ENCODE results near the gene ACTG1. TPM values are rescaled to one million over a fixed set of nuclear protein-coding genes. Genes with fewer than 3 reads are reported as not detected.

The ACTG1 gene
- total RNA-seq, 2 experiments from 2014 or later: 1,296 to 1,318 TPM

- ChIA-PET CTCF (no interaction called here), POLR2A (no interaction called here)
- Histone ChIP-seq H3K9me3 (ENCODE audit: control insufficient read depth in 1 of 2, insufficient read depth in 1 of 2, low read length in 2 of 2) (peaks cover 0 to 7% of the 10 kb centered on the region in 2 experiments), H3K36me3 (ENCODE audit: insufficient read depth, low read length) (no peaks in the 10 kb centered on the region), H3K27me3 (ENCODE audit: control insufficient read depth in 1 of 2, insufficient read depth in 2 of 2, low read length in 2 of 2) (peaks cover 25 to 31% of the 10 kb centered on the region in 2 experiments), H3K4me1 (ENCODE audit: insufficient read depth, low read length) (peaks cover 32% of the 10 kb centered on the region), H3K4me3 (ENCODE audit: low read length) (no peak overlapping the region), H3K27ac (ENCODE audit: low read depth in 1 of 2, low read length in 2 of 2) (no peak overlapping the region)
- DNase-seq (no peak), ATAC-seq (ENCODE audit: poor library complexity) (no peak)
- TF ChIP-seq CTCF (IDR thresholded peaks at IDR 0.05): no peak
- Mint-ChIP-seq H3K36me3 (ENCODE audit: low read depth) (no peaks in the 10 kb centered on the region), H3K27ac (no peak overlapping the region), H3K4me1 (ENCODE audit: low read depth) (no peaks in the 10 kb centered on the region), H3K9me3 (no peaks in the 10 kb centered on the region), H3K27me3 (peaks cover 24% of the 10 kb centered on the region), H3K4me3 (no peak overlapping the region)
- intact Hi-C loops (cut with DNase I, micrococcal nuclease): loop anchor here (5.0 to 10.0 kb wide), 4 partner anchors 242 to 1335 kb away; partner anchors contain the start of genes CHMP6 (in 1 of the 2), EIF4A3 (in 1 of the 2), NDUFAF8 (in 1 of the 2) and TEPSIN (in 1 of the 2)
Observed at GRCh38 chr17:81479175-81480071, 33.2 kb downstream of the ACTG1 start.

- intact Hi-C loops (cut with DNase I, micrococcal nuclease): no loop called here
- Mint-ChIP-seq H3K9me3 (no peaks in the 10 kb centered on the region), H3K27me3 (peaks cover 24% of the 10 kb centered on the region), H3K4me1 (ENCODE audit: low read depth) (no peaks in the 10 kb centered on the region), H3K36me3 (ENCODE audit: low read depth) (no peaks in the 10 kb centered on the region), H3K27ac (no peak overlapping the region), H3K4me3 (peak overlapping the region; percentile 27)
- H3K27me3 ChIP-seq (ENCODE audit: control insufficient read depth in 1 of 2, insufficient read depth in 2 of 2, low read length in 2 of 2): peaks cover 17 to 24% of the 10 kb centered on the region in 2 experiments
- no peaks in the 10 kb centered on the region for H3K36me3 ChIP-seq (ENCODE audit: insufficient read depth, low read length)
- H3K9me3 ChIP-seq (ENCODE audit: control insufficient read depth in 1 of 2, insufficient read depth in 1 of 2, low read length in 2 of 2): peaks cover 0 to 7% of the 10 kb centered on the region in 2 experiments
- ChIA-PET CTCF (no interaction called here), POLR2A (no interaction called here)
- ATAC-seq (ENCODE audit: poor library complexity) (no peak), DNase-seq (no peak)
- TF ChIP-seq CTCF (IDR thresholded peaks at IDR 0.05): no peak
- peaks cover 19% of the 10 kb centered on the region for H3K4me1 ChIP-seq (ENCODE audit: insufficient read depth, low read length)
- H3K4me3 ChIP-seq (ENCODE audit: low read length): no peak overlapping the region
- H3K27ac ChIP-seq (ENCODE audit: low read depth in 1 of 2, low read length in 2 of 2): no peak overlapping the region
Observed at GRCh38 chr17:81478119-81478518, 34.5 kb downstream of the ACTG1 start.

DNA sequence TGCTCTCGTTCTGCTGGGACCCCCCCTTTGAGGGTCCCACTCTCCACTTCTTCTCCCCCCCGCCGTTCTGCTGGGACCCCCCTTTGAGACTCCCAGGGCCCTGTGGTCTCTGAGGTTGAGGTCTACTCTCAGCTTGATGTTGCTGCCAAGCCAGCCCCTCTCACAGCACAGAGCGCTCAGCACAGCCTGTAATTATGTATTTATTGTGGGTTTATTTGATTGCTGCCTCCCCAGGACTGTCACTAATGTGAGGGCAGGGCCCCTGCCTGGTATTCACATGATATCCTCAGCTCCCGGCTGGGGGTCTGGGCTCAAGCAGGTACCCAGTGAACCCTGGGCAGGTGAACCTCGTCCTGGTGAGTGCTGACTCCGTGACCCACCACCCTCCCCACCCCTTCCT, 35.4 kb downstream of the ACTG1 start:
- H3K27me3 Mint-ChIP-seq: peaks cover 18% of the 10 kb centered on the region
- ATAC-seq (ENCODE audit: poor library complexity): no peak
- DNase-seq: no peak
- Histone ChIP-seq H3K4me3 (ENCODE audit: low read length) (no peak overlapping the region), H3K36me3 (ENCODE audit: insufficient read depth, low read length) (no peaks in the 10 kb centered on the region), H3K27ac (ENCODE audit: low read depth in 1 of 2, low read length in 2 of 2) (no peak overlapping the region), H3K4me1 (ENCODE audit: insufficient read depth, low read length) (peaks cover 14% of the 10 kb centered on the region), H3K9me3 (ENCODE audit: control insufficient read depth in 1 of 2, insufficient read depth in 1 of 2, low read length in 2 of 2) (peaks cover 0 to 8% of the 10 kb centered on the region in 2 experiments), H3K27me3 (ENCODE audit: control insufficient read depth in 1 of 2, insufficient read depth in 2 of 2, low read length in 2 of 2) (peaks cover 8 to 15% of the 10 kb centered on the region in 2 experiments)
- H3K4me3 Mint-ChIP-seq: no peak overlapping the region
- intact Hi-C loops (cut with DNase I, micrococcal nuclease): no loop called here
- no peak for TF ChIP-seq CTCF (IDR thresholded peaks at IDR 0.05)
- H3K36me3 Mint-ChIP-seq (ENCODE audit: low read depth): no peaks in the 10 kb centered on the region
- no peak overlapping the region for H3K27ac Mint-ChIP-seq
- H3K9me3 Mint-ChIP-seq: no peaks in the 10 kb centered on the region
- H3K4me1 Mint-ChIP-seq (ENCODE audit: low read depth): no peaks in the 10 kb centered on the region
- CTCF ChIA-PET: no interaction called here
- POLR2A ChIA-PET: no interaction called here

Data from CD4-positive, alpha-beta T cell (primary cell).